GM12892 (cell line): ENCODE results near the gene RINL.

Experiments used
- POLR2A ChIP-seq: IDR thresholded peaks from 2 replicates; pipeline ENCODE4 v1.6.1; 2011; ENCODE audit warnings: low read depth, low read length, control low read depth
- POLR2AphosphoS5 ChIP-seq: IDR thresholded peaks from 2 replicates; pipeline ENCODE4 v1.6.1; 2011; ENCODE audit warnings: low read depth, low read length, control low read depth
- TAF1 ChIP-seq: IDR thresholded peaks from 2 replicates; pipeline ENCODE4 v1.6.1; 2011; ENCODE audit warnings: low read depth, mild to moderate bottlenecking, control low read depth, low read length, borderline replicate concordance

- TF ChIP-seq POLR2AphosphoS5 (no peak), TAF1 (no peak), POLR2A (no peak)
These were observed 39.9 kb upstream of the RINL start for GRCh38 chr19:38917921-38918491.
